HUES64 (cell line): Measurements from ENCODE around the gene NADK. TPM values are rescaled to one million over a fixed set of nuclear protein-coding genes. Genes with fewer than 3 reads are reported as not detected.

Experiments
- H3K27ac ChIP-seq: 2 replicates; pipeline ENCODE4 v1.7.0; 2013; ENCODE audit warnings: low read depth, low read length, inconsistent platforms
- H3K27me3 ChIP-seq: 2 replicates; pipeline ENCODE4 v1.6.1; 2013; ENCODE audit warnings: mild to moderate bottlenecking, low read length; ENCODE audit not compliant: insufficient read depth
- H3K36me3 ChIP-seq: 2 replicates; pipeline ENCODE4 v1.6.1; 2013; ENCODE audit warnings: mild to moderate bottlenecking, low read length; ENCODE audit not compliant: insufficient read depth
- H3K4me1 ChIP-seq: 2 replicates; pipeline ENCODE4 v1.6.1; 2013; ENCODE audit warnings: mild to moderate bottlenecking, low read length, moderate library complexity; ENCODE audit not compliant: insufficient read depth
- H3K4me3 ChIP-seq: 2 replicates; pipeline ENCODE4 v1.5.1; 2013; ENCODE audit warnings: mild to moderate bottlenecking, low read length, moderate library complexity
- H3K9ac ChIP-seq: 2 replicates; pipeline ENCODE4 v1.6.1; 2013; ENCODE audit warnings: mild to moderate bottlenecking, low read depth, low read length
- H3K9me3 ChIP-seq: 2 replicates; pipeline ENCODE4 v1.6.1; 2013; ENCODE audit warnings: low read depth, low read length; ENCODE audit not compliant: insufficient read depth
- WGBS: fragments of 150-250, 120-280 bp; methylation state at CpG from one replicate; pipeline ENCODE4 v1.1.7; 2013; ENCODE audit warnings: missing lambda C conversion rate; 5-methylcytosine and 5-hydroxymethylcytosine counted together
- polyA plus RNA-seq, 2 experiments: library from polyadenylated mRNA; stranded (reverse); fragments of 50-300 nt; gene quantifications; one replicate each; pipeline ENCODE4 v1.2.3, GENCODE V29; 2013

The NADK gene, protein sequence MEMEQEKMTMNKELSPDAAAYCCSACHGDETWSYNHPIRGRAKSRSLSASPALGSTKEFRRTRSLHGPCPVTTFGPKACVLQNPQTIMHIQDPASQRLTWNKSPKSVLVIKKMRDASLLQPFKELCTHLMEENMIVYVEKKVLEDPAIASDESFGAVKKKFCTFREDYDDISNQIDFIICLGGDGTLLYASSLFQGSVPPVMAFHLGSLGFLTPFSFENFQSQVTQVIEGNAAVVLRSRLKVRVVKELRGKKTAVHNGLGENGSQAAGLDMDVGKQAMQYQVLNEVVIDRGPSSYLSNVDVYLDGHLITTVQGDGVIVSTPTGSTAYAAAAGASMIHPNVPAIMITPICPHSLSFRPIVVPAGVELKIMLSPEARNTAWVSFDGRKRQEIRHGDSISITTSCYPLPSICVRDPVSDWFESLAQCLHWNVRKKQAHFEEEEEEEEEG
- polyA plus RNA-seq (2013, experiment 1 of 2): 39.5 TPM
- polyA plus RNA-seq (2013, experiment 2 of 2): 35.2 TPM

DNA sequence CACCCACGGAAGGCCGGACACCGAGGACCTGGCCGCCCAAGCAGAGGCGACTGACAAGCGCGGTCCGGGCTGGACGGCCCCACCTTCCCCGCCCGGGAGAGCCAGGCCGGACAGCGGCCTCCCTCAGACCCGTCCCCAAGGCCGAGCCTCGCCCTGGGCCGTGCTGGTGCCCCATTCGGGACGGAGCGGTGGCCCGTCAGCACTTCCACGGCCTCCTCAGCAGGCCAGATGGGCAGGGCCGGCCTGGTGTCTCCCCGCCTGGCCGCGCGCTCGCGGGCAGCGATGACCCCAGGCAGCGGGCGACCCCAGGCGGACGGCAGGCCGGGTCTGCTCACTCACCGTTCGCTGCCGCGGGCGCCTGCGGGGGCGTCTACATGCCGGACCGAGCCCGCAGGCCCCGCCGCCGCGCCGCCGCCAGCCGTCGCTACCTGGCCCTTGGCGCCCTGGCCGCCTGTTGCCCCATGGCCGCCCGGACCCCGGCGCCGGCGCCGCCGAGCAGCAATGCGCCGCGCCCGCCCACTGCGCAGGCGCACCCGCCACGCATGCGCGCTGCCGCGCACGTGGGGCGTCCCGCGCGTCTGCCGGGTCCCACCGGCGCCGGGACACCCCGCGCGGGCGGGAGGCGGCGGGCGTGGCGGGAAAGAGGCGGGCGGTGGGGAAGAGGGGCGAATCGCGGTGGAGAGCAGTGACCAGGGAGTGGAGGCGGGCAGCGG lies at the start of gene NADK:
NADK (minus strand) TSS at position 521 of the 713 bp plus-strand sequence. CDS start 13,064 bp downstream, outside the sequence.
- Histone ChIP-seq H3K27ac (peak within 1 kb of the TSS; percentile 97), H3K9ac (peak within 1 kb of the TSS; percentile 89), H3K36me3 (peaks cover 4% of the 10 kb centered on the region; the same call in 1 of the 2 replicates), H3K4me1 (peaks cover 37% of the 10 kb centered on the region), H3K4me3 (peak within 1 kb of the TSS; percentile 80), H3K27me3 (no peaks in the 10 kb centered on the region), H3K9me3 (no peaks in the 10 kb centered on the region)
- WGBS: under 1% methylated on average over 99 of the region's 99 CpGs

DNA sequence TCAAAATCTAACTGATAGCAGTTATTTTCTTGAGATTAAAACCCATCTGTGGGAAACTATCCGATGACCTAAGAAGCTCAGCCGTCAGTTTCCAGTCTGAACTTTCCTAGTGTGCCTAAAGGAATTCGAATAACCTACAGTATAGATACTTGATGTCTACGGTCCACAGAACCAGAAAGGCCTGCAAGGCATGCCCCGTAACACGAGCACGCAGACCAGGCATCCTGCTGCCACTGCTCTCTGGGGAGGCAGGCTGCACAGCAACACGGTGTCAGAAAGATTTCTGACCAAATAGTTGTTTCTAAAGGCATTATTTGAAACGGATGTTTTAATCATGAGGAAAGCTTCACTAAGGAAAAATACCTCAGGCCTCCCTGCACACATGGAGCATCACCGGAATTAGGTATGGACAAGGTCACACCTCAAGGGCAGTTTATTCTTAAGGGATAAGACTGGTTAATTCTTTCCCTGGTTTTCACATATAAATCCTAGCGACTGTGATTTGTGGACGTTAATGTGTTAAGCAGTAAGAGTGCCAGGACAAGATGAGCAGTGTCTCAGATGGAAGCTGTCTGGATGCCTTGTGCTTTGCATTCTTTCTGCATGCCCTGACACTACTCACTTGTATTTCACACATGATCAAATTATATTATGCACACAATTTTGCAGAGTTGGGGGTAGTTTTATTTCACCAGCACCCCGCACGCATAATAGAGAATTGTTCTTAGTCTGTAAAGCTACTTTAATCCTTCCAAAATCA lies 49.0 kb upstream of the NADK start:
- Histone ChIP-seq H3K4me1 (peaks cover 14% of the 10 kb centered on the region), H3K36me3 (peaks cover 74% of the 10 kb centered on the region), H3K9ac (no peak overlapping the region), H3K9me3 (no peaks in the 10 kb centered on the region), H3K4me3 (no peak overlapping the region), H3K27me3 (no peaks in the 10 kb centered on the region), H3K27ac (peak overlapping the region; percentile 59)
- 83% methylated on average over 12 of the region's 14 CpGs for WGBS

DNA sequence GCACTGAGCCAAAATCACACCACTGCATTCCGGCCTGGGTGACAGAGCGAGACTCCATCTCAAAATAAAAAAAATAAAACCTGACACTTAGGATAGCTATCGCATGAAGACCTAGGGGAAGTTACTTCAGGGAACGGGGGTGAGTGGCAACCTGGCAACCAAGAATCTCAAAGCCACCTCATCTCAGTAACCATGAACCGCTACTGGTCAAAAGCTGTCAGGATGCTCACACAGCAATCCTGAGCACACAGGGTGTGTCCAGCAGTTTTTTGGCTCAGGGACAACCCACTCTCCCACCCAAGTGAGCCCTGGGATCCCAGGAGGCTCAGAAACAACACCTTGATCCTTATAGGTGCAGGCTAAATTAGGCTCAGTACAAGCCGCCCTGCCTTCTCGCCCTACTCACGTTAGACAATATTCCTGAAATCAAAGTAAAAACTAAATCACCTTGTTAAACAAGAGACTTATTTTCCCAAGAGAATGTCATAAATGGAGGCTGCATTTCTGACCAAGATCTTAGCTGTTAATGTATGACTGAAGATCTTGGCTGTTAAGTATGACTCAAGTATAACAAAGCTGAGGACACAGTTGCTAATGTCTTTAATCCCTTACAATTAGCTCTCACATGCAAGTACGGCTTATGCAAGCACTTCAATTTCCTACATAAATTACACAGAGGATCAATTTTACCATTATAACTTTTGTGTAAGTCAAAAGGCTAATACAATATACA lies 48.3 kb upstream of the NADK start:
- Histone ChIP-seq H3K27ac (peak overlapping the region; percentile 45; the same call in 1 of the 2 replicates), H3K9me3 (no peaks in the 10 kb centered on the region), H3K4me1 (peaks cover 14% of the 10 kb centered on the region), H3K4me3 (no peak overlapping the region), H3K36me3 (peaks cover 73% of the 10 kb centered on the region), H3K27me3 (no peaks in the 10 kb centered on the region), H3K9ac (no peak overlapping the region; the same call in 1 of the 2 replicates)
- WGBS: 96% methylated on average over 9 of the region's 9 CpGs

DNA sequence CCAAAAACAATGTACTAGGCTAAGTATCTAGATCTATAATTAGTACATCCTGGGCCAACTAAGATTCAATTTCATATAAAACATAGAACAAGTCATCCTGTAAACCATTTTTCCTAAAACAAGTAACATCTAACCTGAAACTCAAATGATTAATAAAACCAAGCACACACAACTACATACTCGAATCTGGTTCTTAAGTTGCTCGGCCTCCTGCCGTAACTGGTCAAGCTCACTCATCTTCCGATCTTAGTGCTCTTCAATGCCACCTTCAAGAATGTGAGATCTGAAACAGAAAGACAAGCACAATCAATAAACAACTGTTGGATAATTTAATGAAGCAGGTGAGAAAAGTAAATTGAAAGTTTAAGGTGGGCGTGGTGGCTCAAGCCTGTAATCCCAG lies 46.9 kb upstream of the NADK start:
- H3K27me3 ChIP-seq: no peaks in the 10 kb centered on the region
- whole genome bisulfite sequencing: 97% methylated on average over 5 of the region's 5 CpGs
- H3K9me3 ChIP-seq: no peaks in the 10 kb centered on the region
- no peak overlapping the region for H3K27ac ChIP-seq
- peaks cover 74% of the 10 kb centered on the region for H3K36me3 ChIP-seq
- H3K4me1 ChIP-seq: peaks cover 14% of the 10 kb centered on the region
- no peak overlapping the region for H3K9ac ChIP-seq
- no peak overlapping the region for H3K4me3 ChIP-seq

DNA sequence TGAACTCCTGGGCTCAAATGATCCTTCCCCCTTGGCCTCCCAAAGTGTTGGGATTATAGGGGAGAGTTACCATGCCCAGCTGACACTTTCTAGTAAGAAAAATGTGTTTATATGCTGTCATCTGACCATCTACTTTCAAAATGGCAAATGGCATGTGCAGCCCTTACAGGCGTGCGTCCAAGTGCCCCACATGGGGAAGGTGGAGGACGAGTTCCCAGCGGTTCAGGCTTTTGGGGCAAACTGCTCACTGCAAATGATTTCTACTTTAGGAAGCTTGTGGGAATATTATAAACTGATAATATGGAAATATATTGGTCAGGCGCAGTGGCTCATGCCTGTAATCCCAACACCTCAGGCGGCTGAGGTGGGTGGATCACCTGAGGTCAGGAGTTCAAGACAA lies 41.5 kb upstream of the NADK start:
- H3K27ac ChIP-seq: no peak overlapping the region
- 95% methylated on average over 6 of the region's 6 CpGs for WGBS
- no peaks in the 10 kb centered on the region for H3K27me3 ChIP-seq
- no peak overlapping the region for H3K9ac ChIP-seq
- H3K9me3 ChIP-seq: no peaks in the 10 kb centered on the region
- H3K36me3 ChIP-seq: peaks cover 82% of the 10 kb centered on the region
- H3K4me1 ChIP-seq: no peaks in the 10 kb centered on the region
- no peak overlapping the region for H3K4me3 ChIP-seq

DNA sequence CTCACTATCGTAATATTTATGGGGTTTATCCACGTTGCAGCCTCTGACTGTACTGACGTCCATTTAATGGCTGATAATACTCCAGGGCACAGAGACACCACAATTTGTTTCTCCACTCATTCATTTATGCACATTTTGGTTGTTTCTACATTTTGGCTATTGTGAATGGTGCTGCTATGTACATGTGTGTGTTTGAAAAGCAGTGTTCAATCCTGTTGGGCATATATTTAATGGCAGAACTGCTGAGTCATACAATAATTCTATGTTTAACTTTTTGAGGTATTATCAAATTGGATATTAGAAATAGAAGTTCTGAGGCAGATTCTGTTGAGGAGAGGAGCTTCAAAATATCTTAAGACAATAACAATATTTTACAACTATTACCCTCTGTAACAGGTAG lies 39.0 kb upstream of the NADK start:
- H3K27ac ChIP-seq: no peak overlapping the region
- no peaks in the 10 kb centered on the region for H3K9me3 ChIP-seq
- 96% methylated on average over 3 of the region's 3 CpGs for WGBS
- no peak overlapping the region for H3K4me3 ChIP-seq
- H3K4me1 ChIP-seq: no peaks in the 10 kb centered on the region
- H3K36me3 ChIP-seq: peaks cover 83% of the 10 kb centered on the region
- H3K27me3 ChIP-seq: no peaks in the 10 kb centered on the region
- H3K9ac ChIP-seq: no peak overlapping the region

DNA sequence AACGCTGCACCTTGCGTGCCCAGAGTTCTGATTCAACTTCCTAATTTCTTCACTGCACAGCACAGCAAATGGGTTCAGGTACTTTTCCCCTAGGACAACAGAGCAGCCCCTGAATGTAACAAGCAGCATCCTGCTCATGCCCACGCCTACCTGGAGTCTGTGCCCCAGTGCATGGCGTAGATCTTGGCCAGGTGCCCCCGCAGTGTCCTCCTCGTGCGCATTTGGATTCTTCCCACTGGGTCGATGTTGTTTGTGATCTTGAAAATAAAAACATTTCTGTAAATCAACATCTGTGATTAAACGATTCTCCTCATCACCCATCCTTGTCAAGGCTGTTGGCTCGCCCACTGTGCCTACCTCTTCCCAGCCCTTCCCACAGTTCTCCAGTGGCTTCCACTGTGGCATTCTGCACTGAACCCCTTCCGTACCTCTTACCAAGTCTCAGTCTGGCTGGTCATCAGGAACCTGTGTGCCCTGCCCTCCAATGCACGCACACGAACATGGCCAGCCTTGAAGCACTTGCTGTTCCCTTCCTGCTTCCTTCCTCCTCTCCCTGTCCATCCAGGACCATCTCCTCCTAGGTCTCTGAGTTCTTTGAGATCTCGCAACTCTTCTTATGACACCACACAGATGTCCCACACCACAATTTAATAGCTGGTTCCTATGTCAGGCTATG lies 37.5 kb upstream of the NADK start:
- no peak overlapping the region for H3K27ac ChIP-seq
- WGBS: 97% methylated on average over 14 of the region's 14 CpGs
- H3K9ac ChIP-seq: no peak overlapping the region
- no peaks in the 10 kb centered on the region for H3K4me1 ChIP-seq
- H3K4me3 ChIP-seq: no peak overlapping the region
- no peaks in the 10 kb centered on the region for H3K9me3 ChIP-seq
- peaks cover 79% of the 10 kb centered on the region for H3K36me3 ChIP-seq
- H3K27me3 ChIP-seq: no peaks in the 10 kb centered on the region

DNA sequence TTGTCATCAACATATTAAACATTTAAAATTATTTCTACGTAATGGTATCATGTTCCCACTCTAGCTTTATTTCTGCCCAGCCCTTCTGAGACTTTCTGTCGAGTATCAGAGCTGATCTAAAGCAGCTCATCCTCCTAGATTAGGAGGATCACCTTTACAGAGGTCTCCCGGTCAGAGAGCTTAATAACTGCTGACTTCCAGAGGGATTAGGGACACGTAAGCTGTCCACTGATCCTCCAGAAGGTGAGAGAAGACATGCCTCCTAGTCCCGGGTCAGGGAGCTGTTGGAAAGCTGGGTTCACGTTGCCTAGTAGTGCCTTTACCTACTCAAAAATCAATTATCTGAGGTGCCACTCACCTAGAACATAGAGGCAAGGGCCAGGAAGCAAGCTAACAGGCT lies 31.2 kb upstream of the NADK start:
- peaks cover 81% of the 10 kb centered on the region for H3K36me3 ChIP-seq
- H3K27ac ChIP-seq: no peak overlapping the region
- H3K4me1 ChIP-seq: no peaks in the 10 kb centered on the region
- H3K4me3 ChIP-seq: no peak overlapping the region
- no peaks in the 10 kb centered on the region for H3K9me3 ChIP-seq
- WGBS: 95% methylated on average over 6 of the region's 6 CpGs
- H3K27me3 ChIP-seq: no peaks in the 10 kb centered on the region
- no peak overlapping the region for H3K9ac ChIP-seq

DNA sequence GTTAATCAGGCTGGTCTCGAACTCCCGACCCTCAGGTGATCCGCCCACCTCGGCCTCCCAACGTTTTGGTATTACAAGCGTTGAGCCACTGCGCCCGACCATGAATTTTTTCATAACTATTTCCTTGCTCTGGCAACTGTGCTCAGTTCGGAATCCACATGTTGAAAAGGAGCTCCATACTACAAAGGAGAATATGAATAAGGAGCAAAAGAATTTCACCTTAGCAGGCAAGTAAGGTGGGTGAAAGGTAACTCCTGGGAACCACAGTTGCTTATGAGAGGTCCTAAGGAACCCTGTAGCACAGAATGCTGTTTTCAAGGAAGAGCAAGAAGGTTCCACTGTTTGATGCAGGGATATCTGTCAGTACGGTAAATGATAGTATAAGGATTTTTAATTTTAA lies 29.9 kb upstream of the NADK start:
- WGBS: 96% methylated on average over 9 of the region's 10 CpGs
- no peak overlapping the region for H3K4me3 ChIP-seq
- peaks cover 79% of the 10 kb centered on the region for H3K36me3 ChIP-seq
- no peaks in the 10 kb centered on the region for H3K4me1 ChIP-seq
- H3K27ac ChIP-seq: no peak overlapping the region
- H3K9me3 ChIP-seq: no peaks in the 10 kb centered on the region
- no peaks in the 10 kb centered on the region for H3K27me3 ChIP-seq
- H3K9ac ChIP-seq: no peak overlapping the region

DNA sequence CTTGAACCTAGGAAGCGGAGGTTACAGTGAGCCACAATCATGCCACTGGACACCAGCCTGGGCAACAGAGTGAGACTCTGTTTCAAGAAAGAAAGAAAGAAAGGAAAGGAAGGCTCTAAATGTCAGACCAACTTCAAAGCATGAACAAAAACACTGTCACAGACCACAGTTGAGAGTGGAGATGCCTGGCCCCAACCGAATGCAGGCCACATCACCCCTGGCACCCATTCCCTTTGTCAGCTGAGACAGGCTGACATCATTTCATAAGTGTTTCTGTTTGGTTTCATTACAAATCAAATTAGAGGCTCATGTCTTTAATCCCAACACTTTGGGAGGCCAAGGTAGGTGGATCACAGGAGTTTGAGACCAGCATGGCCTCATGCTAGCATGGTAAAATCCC lies 28.6 kb upstream of the NADK start:
- Histone ChIP-seq H3K27me3 (no peaks in the 10 kb centered on the region), H3K4me3 (no peak overlapping the region), H3K4me1 (no peaks in the 10 kb centered on the region), H3K27ac (no peak overlapping the region), H3K9me3 (no peaks in the 10 kb centered on the region), H3K9ac (no peak overlapping the region), H3K36me3 (peaks cover 79% of the 10 kb centered on the region)
- WGBS: 96% methylated on average over 2 of the region's 2 CpGs
